ENCODE measurements around the gene DGKD.
"Not testable (repeated sequence)": the region's sequence is repeated elsewhere in the genome, so short reads cannot be mapped to it uniquely, and the experiment has no call there.

DGKD gene

GRCh38 chr2:233353769-233354499 lies at the start of gene DGKD:
TSS of gene DGKD (plus strand) at chr2:233354494. CDS start at chr2:233354519, 25 bp downstream.
- DNase-seq, result peak; percentile 77 to 80

DNA sequence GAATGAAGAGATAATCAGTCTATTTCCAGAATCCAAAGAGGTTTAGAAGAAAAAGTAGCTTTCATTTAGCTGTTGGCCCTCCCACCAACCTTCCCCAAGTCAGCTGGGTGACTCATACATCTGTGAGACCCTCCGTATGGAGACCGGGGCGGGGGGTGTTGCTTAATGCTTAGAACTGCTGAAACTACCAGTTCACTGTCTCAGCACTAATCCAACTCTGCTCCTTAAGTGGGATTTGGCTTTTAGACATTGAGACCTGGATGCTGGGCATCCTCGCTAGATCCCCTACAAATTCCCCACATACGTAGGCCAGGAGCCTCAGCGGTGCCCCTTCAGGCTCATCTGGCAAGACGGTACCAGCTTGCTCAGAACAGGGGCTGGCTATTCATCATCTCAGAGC lies 46.7 kb upstream of the DGKD start, which contains the start of gene SAG:
SAG (plus strand) TSS at position 252 of the 400 bp plus-strand sequence. CDS start 1,374 bp downstream, outside the sequence.
- no peak for DNase-seq

- no peak for DNase-seq
Measured at GRCh38 chr2:233311241-233311926, 42.9 kb upstream of the DGKD start.

GRCh38 chr2:233312874-233313273 lies 41.4 kb upstream of the DGKD start:
- no peak for DNase-seq

GRCh38 chr2:233314180-233314925 lies 39.9 kb upstream of the DGKD start:
- DNase-seq, result no peak

GRCh38 chr2:233317196-233317943 lies 36.9 kb upstream of the DGKD start:
- DNase-seq, result no peak

GRCh38 chr2:233319256-233319655 lies 35.0 kb upstream of the DGKD start:
- DNase-seq, result no peak

DNA sequence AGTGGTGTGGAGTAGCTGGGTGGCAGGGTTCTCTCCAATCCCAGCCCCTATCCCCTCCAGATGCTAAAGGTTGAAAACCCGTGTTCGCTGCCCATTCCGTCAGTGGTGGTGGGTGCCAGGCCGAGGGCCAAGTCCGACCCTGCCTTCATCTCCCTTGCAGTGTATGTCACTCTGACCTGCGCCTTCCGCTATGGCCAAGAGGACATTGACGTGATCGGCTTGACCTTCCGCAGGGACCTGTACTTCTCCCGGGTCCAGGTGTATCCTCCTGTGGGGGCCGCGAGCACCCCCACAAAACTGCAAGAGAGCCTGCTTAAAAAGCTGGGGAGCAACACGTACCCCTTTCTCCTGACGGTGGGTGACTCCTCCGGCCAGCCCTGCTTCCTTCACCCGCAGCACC lies 33.8 kb upstream of the DGKD start:
- no peak for DNase-seq

GRCh38 chr2:233321166-233321565 lies 33.1 kb upstream of the DGKD start:
- DNase-seq, result no peak

DNA sequence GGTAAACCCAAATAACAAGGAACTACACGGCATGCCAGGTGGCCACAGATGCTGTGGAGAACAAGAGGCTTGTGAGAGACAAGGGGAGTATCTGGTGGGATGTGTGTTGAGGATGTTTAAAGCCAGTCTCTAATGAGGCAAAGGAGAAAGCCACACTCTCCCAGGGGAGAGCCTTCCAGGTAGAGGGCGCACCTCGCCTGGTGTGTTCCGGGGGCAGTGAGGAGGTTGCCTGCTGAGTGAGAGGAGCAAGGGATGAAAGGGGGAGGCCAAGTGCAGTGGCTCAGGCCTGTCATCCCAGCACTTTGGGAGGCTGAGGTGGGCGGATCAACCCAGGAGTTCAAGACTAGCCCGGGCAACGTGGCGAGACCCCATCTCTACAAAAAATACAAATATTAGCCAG lies 30.4 kb upstream of the DGKD start:
- DNase-seq, result no peak

GRCh38 chr2:233325256-233325655 lies 29.0 kb upstream of the DGKD start:
- no peak for DNase-seq

DNA sequence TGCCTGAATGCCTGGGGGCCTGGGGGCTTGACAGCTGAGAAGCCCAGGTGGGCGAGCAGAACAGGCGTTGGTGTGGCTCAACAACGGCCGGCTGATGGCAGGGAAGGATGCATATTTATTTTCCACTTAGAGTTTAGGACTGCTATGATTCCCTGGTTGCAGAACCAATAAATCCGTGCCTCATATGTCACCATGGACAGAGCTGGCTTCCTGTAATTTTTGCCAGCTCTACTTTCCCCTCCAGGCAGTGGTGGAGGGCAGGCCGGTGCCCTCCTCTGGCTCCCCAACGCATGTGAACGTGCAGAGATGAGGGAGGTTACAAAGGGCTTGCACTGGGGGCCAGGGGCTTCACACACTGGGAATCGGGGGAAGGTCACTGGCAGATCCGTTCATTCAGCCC lies 28.5 kb upstream of the DGKD start:
- DNase-seq, result no peak

DNA sequence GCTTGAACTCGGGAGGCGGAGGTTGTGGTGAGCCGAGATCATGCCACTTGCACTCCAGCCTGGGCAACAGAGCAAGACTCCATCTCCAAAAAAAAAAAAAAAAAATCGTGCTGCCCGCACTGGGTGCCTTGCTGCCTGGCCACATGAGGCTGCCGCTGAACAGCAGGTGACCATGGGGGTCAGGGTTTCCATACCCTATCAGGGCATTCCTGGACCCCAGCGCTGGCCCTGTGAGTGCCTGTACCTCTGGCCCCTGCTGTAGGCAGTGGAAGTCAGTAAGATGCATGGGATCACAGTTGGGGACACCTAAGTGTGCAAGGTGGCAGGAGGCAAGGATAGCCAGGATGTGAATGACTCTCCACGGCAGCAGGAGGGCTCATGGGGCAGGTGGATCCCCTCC lies 27.8 kb upstream of the DGKD start:
- no peak for DNase-seq

DNA sequence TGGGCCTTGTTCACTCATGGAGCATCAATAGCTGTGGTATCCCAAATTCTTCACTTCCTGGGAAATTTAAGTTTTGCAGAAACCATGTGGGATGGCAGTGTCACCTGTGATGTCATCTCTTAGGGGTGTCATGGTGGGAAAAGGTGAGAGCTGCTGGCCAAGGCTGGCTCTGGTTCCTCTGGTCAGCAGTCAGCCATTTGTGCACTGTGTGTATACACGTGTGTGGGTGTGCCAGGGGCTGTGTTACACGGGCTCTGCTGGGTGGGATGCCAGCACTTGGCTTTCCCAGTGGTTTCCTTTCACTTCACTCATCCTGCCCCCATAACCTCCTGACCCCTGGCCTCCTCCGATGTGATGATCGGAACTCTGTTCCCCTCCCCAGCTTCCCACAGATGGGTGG lies 25.4 kb upstream of the DGKD start:
- no peak for DNase-seq

GRCh38 chr2:233329489-233330135 lies 24.7 kb upstream of the DGKD start:
- no peak for DNase-seq

GRCh38 chr2:233331536-233331935 lies 22.8 kb upstream of the DGKD start:
- DNase-seq, result peak; percentile 88 to 93

DNA sequence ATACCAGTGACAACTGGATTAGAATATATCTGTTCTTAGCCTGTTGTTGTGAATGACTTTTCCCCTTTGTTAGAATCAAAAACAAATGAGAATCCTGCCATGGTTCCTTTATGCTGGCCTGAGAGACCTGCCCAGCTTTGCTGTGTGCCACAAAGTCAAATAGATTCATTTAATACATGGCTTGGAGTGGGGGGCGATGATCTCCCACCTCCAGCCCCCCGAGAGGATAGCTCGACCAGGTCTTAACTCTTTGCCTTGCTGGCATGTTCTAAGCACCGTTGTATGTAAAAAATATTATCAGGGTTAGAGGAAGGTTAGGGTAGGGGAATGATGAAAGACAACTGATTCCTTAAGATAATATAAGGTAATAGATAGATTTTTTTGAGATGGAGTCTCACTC lies 22.2 kb upstream of the DGKD start:
- no peak for DNase-seq

DNA sequence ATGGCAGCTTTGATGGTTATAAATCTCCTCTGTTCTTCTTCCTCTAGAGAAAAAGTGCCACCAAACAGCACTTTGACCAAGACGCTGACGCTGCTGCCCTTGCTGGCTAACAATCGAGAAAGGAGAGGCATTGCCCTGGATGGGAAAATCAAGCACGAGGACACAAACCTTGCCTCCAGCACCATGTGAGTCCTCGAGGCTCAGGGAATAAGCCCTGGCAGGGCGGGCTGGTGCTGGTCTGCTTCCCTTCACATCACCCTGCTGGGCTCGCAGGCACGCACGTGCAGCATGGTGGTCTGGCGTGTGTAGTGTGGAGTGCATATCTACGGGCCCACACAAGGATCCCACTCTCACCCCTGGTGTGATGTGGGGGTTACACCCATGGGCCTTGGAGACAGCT lies 19.4 kb upstream of the DGKD start:
- no peak for DNase-seq

GRCh38 chr2:233336091-233336490 lies 18.2 kb upstream of the DGKD start:
- not testable (repeated sequence) for DNase-seq

DNA sequence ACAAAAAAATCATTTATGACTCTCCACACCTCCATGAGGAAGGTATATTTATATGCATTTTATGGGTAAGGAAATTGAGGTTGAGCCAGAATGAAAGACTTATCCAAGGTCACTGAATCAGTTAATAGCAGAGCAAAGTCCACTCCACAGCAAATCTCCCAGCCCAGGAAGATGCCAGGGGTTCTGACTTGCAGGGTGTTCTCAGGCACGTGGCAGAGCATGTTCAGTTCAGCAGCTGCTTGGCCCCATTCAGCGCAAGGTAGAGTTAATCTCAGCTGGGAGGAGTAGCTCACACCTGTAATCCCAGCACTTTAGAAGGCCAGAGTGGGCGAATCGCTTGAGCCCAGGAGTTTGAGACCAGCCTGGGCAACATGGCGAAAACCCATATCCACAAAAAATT lies 17.8 kb upstream of the DGKD start:
- no peak for DNase-seq

DNA sequence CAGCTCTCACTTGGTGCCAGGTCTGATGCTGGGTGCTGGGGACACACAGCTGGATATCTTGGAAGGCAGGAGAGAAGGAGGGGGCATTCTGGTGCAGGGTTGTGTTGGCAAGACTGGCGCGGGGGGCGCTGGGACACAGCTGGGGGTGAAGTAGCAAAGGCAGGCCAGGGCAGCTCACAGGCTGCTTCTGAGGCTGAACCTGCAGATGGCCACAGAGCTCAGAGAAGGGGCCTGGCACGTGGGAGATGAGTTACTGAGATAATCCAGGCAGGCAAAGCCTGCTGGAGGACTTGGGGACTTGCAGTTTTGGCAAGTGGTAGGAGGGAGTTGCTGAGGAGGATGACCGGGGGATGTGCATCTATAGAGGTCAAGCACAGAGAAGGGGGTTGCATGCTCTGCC lies 16.2 kb upstream of the DGKD start:
- no peak for DNase-seq

DNA sequence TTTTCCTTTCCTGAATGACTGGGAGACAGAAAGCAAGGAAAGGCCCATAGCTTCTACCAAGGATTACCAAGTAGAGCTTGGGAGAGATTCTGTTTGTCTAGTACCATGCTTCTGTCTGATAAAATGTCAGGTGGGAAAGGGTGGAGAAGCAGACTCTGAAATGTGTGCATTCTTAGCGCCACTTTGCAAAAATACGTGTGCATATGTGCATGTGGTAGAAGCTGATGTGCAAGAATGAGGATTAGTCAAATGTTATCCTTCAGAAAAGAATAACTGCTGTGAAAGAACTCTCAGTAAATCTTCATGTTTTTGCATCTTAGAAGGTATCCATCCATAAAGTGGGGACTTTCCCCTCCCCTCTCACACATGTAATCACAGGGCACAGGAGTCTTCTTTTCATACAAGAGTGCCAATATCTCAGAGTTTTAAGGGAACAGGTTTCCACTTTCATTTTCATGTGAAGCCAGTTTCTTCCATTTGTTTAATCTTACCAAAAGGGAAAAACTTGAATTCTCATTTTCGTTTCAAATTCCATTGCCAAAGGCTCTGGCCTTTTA lies 15.4 kb upstream of the DGKD start:
- no peak for DNase-seq
